Measurements from ENCODE around the gene SLC25A25. TPM values are rescaled to one million over a fixed set of nuclear protein-coding genes. Genes with fewer than 3 reads are reported as not detected.

SLC25A25 gene
- total RNA-seq, 1 donor from 2014 or later, result 7.3 TPM

DNA sequence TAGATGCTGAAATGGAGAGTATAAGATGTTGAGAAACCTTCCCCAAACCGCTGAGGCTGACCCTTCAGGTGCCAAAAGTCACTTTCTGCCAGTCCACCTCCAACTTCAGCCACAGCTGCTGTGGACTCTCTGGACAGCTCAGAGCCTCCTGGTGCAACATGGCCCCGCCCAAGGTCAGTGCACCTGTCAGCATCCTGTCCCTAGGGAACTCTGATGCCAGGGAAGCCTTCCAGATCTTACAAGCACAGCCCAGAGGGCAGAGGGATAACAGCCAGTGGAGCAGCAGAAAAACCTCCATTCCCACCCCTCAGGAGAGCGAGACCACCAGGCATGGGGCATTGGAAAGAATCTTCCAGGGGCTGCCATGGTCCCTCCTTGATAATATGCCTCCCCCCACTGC is 70.0 kb downstream of the SLC25A25 start:
- H3K4me3 ChIP-seq (ENCODE audit: low read depth, low read length), result no peak overlapping the region
- no peak for DNase-seq (ENCODE audit: low read depth)
- TF ChIP-seq, protein P1, sequence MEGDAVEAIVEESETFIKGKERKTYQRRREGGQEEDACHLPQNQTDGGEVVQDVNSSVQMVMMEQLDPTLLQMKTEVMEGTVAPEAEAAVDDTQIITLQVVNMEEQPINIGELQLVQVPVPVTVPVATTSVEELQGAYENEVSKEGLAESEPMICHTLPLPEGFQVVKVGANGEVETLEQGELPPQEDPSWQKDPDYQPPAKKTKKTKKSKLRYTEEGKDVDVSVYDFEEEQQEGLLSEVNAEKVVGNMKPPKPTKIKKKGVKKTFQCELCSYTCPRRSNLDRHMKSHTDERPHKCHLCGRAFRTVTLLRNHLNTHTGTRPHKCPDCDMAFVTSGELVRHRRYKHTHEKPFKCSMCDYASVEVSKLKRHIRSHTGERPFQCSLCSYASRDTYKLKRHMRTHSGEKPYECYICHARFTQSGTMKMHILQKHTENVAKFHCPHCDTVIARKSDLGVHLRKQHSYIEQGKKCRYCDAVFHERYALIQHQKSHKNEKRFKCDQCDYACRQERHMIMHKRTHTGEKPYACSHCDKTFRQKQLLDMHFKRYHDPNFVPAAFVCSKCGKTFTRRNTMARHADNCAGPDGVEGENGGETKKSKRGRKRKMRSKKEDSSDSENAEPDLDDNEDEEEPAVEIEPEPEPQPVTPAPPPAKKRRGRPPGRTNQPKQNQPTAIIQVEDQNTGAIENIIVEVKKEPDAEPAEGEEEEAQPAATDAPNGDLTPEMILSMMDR (conservative IDR thresholded peaks at IDR 0.05; ENCODE audit: low read depth, low read length), result no peak

DNA sequence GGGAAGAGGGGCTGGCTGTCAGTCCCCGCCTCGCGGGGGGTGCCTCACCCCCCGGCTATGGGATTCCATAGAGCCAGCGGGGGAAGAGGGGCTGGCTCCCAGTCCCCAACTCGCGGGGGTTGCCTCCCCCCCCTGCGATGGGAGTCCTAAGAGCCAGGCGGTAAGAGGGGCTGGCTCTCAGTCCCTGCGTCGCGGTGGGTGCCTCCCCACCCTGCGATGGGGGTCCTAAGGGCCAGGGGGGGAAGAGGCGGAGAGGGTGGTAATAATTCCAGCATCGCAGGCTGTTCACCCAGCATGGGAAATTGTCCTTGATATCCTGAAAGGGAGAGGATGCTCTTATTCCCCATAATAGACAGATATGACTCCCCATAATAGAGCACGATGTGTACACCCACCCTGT is 71.6 kb downstream of the SLC25A25 start:
- no peak overlapping the region for H3K4me3 ChIP-seq (ENCODE audit: low read depth, low read length)
- TF ChIP-seq, protein P1 (conservative IDR thresholded peaks at IDR 0.05; ENCODE audit: low read depth, low read length), result no peak
- no peak for DNase-seq (ENCODE audit: low read depth)

DNA sequence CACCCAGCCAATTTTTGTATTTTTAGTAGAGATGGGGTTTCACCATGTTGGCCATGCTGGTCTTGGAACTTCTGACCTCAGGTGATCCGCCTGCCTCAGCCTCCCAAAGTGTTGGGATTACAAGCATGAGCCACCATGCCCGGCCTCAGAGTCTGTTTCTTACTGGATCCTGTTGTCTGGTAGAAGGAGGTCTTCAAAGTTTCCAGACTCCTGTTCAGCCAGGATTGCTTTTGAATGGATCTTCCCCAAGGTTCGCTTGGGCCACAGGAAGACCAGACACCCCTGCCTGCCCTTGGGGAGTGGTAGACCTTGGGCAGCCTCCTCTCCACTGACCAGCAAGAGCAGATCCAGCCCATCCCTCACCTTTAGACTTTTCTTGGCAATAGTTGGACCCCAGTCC is 73.6 kb downstream of the SLC25A25 start:
- no peak for DNase-seq (ENCODE audit: low read depth)
- TF ChIP-seq, protein P1 (conservative IDR thresholded peaks at IDR 0.05; ENCODE audit: low read depth, low read length), result no peak
- H3K4me3 ChIP-seq (ENCODE audit: low read depth, low read length), result no peak overlapping the region

DNA sequence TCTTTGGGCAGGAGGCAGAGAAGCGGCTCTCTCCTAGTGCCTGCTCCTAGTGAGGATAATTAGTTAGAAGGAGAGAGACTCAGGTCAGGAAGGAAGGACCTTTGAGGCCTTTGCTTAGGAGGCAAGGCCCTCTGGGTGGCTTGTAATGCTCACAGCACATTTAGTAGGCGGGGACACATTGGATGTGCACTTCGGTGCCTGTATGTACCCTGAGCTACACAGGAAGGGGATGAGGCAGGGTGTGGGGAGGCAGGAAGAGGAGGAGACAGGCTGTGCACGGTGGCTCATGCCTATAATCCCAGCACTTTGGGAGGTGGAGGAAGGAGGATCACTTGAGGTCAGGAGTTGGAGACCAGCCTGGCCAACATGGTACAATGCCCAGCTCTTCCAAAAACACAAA is 74.0 kb downstream of the SLC25A25 start:
- DNase-seq (ENCODE audit: low read depth), result no peak
- TF ChIP-seq, protein P1 (conservative IDR thresholded peaks at IDR 0.05; ENCODE audit: low read depth, low read length), result no peak
- H3K4me3 ChIP-seq (ENCODE audit: low read depth, low read length), result no peak overlapping the region

DNA sequence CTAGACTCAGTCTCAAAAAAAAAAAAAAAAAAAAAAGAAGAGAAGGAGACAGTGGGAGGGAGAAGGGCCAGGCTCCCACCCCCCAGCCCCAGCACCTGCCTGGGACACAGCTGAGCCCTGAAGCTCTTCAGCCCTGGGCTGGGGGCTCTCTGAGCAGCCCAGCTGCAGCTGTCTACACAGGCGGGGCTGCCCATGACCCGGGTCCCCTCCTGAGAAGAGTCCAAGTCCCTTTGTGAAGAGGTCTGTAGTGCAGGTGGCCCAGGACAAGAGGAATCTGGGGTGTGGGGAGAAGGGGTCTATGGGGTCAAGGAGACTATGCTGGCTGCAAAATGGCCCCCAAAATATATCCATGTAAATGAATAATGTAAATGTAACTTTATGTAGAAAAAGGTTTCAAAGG is 74.6 kb downstream of the SLC25A25 start:
- DNase-seq (ENCODE audit: low read depth), result no peak
- TF ChIP-seq, protein P1 (conservative IDR thresholded peaks at IDR 0.05; ENCODE audit: low read depth, low read length), result no peak
- no peak overlapping the region for H3K4me3 ChIP-seq (ENCODE audit: low read depth, low read length)

DNA sequence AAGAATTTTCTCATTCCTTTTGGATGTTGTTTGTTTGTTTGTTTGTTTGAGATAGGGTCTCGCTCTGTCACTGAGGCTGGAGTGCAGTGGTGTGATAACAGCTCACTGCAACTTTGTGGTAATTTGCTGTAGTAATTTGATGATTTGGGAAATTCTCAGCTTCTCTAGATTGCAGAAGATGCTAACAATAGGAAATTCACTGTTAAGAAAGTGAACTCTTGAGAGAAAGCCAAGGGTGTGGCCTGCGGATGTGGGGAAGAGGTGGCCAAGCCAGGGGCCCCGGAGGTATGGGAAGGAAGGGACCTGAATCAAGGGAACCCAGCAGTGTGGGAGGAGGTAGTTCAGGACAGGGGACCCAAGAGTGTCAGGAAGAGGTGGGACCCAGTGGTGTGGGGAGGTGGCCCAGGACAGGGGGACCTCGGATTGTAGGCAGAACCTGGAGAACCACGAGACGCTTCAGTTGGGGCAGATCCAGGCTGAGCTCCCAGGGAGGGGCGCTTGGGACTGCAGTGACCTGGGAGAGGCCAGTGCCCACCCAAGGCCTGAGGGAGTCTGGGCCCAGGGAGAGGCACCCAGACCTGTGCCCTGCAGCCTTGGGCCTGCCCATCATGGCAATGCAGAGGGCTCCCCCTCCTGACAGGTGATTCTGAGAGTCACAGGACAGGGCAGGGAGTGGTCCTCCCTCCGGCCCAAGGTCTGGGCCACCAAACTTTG is 75.7 kb downstream of the SLC25A25 start:
- H3K4me3 ChIP-seq (ENCODE audit: low read depth, low read length), result no peak overlapping the region
- no peak for DNase-seq (ENCODE audit: low read depth)
- TF ChIP-seq, protein P1 (conservative IDR thresholded peaks at IDR 0.05; ENCODE audit: low read depth, low read length), result no peak
